HG03095 (cell line): Measurements from ENCODE around the gene LSG1.
"Not testable (repeated sequence)": the region's sequence is repeated elsewhere in the genome, so short reads cannot be mapped to it uniquely, and the experiment has no call there.

Experiments used
- ATAC-seq: cut with Tn5 transposase; IDR thresholded peaks from one replicate; pipeline ENCODE4 v1.9.1; 2021; ENCODE audit warnings: moderate library complexity; ENCODE audit not compliant: unreplicated experiment

LSG1 gene

GRCh38 chr3:194658477-194659242, 13.3 kb downstream of the LSG1 start:
- no peak for ATAC-seq

- ATAC-seq: no peak
Measured at GRCh38 chr3:194657439-194657838, 14.6 kb downstream of the LSG1 start.

GRCh38 chr3:194654443-194654842, 17.5 kb downstream of the LSG1 start:
- ATAC-seq: peak; percentile 94

GRCh38 chr3:194647747-194648146, 24.2 kb downstream of the LSG1 start:
- no peak for ATAC-seq

- no peak for ATAC-seq
Measured at GRCh38 chr3:194642769-194643168, 29.2 kb downstream of the LSG1 start.

DNA sequence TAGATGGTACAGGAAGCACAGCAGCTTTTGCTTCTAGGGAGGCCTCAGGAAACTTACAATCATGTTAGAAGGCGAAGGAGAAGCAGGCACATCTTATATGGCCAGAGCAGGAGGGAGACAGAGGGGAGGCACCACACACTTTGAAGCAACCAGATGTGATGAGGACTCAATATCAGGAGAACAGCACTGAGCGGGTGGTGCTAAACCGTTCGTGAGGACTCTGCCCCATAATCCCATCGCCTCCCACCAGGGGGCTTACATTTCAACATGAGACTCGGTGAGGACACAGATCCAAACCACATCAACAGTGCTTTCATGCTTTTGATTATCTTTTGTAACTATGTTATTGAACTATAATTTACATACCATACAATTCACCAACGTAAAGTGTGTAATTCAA, 31.2 kb downstream of the LSG1 start:
- ATAC-seq: no peak

- no peak for ATAC-seq
Measured at GRCh38 chr3:194638991-194639605, 32.9 kb downstream of the LSG1 start.

DNA sequence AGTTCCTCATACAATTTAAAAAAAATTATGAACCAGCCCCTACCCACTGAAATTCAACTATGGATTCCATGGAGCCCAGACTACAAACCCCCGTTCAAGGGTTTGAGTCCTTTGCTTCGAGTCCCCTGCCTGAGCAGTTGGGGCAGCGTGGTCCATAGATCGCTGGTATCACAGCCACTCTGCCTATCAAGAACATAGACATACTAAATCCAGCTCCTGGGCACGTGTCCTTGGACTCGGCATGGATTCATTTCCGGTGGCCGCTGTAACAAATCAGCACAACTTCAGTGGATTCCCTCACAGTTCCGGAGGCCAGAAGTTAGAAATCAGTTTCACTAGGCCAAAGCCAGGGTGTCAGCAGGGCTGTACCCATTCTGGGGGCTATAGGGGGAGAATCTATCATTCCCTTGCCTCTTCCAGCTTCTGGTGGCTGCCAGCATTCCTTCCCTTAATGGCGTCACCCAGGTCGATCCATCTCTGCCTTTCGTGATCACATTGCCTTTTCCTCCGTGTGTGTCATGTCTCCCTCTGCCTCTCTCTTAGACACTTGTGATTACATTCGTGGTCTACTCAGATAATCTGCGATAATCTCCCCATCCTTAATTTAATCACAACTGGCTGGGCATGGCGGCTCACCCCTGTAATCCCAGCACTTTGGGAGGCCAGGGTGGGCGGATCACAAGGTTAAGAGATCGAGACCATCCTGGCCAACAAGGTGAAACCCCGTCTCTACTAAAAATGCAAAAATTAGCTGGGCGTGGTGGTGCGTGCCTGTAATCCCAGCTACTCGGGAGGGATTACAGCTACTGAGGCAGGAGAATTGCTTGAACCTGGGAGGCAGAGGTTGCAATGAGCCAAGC, 34.2 kb downstream of the LSG1 start:
- ATAC-seq: no peak

DNA sequence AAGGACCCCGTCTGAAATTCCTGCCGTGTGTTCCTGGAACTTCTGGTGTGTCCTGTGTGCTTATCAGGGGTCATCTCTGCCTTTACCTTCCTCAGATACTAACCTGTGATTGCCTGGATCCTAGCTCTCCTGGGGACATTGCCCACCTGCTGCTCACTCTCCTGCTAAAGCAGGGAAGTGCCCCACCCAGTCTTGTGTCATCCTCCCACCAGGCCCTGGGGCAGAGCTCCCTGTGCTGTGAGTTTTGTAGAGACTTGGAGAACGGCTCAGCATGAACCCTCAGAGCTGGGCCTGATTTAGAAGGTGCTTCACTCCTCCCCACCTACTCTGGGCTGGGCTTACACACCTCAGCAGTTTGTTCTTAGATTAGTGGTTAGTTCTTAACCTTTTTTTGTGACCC, 34.9 kb downstream of the LSG1 start:
- no peak for ATAC-seq

- ATAC-seq: peak; percentile 73
Measured at GRCh38 chr3:194633349-194634004, 38.5 kb downstream of the LSG1 start, which contains the start of gene TMEM44. TSS of gene TMEM44 (minus strand) at chr3:194633419. CDS start at chr3:194633215, 204 bp downstream.

DNA sequence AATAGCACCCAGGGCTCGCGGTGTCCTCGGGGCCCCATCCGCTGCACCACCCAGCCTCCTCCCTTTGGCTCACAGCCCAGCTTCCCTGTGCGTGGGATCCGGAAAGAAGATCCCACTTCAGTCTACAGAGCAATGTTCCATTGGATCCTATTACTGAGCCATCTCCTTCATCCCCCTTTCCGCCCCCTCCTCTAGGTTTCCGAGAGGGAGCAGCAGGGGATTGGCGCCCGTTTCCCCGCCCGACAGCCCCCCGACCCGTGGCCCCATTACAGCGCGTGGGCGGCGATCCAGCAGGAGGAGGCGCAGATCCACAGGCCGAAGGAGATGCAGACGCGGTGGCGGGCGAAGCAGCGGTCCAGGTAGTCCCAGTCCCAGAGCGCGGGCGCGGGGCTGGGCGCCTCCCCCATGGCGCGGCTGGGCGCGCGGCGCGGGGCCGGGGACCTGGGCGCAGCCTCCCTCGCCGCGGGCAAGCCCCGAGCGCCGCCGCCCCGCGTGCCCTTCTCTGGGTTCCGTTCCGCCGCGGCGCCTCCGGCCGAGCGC, 39.1 kb downstream of the LSG1 start:
- ATAC-seq: peak; percentile 43

GRCh38 chr3:194632226-194632808, 39.7 kb downstream of the LSG1 start:
- no peak for ATAC-seq

GRCh38 chr3:194631696-194632095, 40.3 kb downstream of the LSG1 start:
- ATAC-seq: no peak

DNA sequence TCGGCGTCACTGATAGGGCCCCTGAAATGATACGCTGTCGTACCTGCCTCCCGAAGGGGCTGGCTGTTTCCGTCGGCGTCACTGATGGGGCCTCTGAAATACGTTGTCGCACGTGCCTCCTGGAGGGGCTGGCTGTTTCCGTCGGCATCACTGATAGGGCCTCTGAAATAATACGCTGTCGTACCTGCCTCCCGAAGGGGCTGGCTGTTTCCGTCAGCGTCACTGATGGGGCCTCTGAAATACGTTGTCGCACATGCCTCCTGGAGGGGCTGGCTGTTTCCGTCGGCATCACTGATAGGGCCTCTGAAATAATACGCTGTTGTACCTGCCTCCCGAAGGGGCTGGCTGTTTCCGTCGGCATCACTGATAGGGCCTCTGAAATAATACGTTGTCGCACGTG, 41.3 kb downstream of the LSG1 start:
- not testable (repeated sequence) for ATAC-seq

DNA sequence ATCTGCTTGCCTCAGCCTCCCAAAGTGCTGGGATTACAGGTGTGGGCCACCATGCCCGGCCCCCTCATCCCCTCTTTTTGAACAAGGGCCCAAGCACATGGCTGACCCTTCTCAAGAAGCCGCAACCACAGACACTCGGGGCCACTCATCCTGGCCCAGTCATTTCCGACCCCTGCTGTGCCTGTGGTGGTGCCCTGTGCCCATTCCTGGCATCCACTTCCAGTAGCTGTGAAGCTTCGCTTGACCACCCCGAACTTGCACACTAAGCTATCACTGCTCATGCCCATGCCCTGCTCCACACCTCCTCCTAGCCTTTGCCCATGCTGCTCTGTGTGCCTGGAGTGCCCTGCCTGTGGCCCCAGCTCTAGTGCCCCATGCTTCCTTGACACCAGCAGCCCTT, 47.0 kb downstream of the LSG1 start:
- no peak for ATAC-seq

GRCh38 chr3:194623449-194624290, 48.3 kb downstream of the LSG1 start:
- no peak for ATAC-seq

DNA sequence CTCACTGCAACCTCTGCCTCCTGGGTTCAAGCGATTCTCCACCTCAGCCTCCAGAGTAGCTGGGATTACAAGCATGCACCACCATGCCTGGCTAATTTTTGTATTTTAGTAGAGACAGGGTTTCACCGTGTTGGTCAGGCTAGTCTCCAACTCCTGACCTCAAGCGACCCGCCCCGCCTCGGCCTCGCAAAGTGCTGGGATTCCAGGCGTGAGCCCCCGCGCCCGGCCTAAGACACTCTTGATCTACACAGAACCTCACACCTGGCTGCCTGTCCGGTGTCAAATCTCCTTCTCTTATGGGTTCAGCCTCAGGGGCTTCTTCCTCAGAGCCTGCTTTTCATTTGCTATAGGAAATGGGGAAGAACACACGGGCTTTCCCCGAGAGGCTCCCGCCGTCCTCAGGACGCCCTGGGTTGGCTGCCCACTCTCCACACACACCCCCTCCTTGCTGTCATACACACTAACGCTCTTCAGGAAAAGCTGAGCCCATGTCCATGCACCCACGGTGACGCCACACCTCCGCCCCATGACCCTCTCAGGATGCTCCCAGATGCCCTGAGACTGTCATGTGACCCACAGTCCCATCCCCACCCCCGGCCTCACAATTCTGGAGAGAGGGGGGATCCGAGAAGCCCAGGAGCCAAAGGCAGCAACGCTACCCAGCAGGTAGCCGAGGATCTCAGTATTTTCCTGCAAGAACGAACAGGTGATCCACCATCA, 49.2 kb downstream of the LSG1 start:
- no peak for ATAC-seq

DNA sequence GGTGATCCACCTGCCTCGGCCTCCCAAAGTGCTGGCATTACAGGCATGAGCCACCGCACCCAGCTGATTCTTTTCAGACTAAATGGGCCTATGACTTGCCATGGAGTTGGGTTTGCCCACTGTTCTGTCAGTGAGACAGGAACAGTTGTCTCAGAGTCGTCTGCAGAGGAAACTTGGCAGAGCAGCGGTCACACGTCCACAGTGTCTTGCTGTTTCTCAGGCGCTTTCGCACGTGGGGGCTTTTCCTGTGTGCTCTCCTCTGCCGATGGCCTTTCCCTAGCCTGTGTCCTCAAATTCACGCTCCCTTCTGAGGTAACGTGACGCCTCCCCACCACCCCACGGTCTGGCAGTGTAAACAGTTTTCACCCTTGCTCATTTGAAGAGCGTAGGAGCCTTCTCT, 50.0 kb downstream of the LSG1 start:
- no peak for ATAC-seq

- no peak for ATAC-seq
Measured at GRCh38 chr3:194620196-194620595, 51.8 kb downstream of the LSG1 start.
